ENCODE measurements around the gene TRMT1.

TRMT1 gene

DNA sequence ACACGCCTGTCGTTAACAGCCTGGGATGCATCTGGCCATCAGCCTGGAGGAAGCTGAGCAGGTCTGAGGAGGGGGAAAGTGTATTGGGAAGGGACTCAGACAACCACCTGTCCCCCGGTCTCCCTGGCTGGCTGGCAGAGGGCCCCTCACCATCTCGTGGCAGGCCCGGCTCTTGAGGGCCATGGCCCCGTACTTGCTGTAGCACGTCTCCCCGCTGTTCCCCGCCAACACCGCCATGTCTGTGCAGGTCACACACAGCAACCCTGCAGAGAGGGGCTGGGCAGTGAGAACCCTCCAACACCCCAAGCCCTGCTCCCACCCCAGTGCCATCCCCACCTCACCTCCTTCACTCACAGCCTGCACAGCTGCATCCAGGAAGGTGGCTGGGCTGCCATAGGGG is 4.0 kb downstream of the TRMT1 start:
- DNase-seq (ENCODE audit: extremely low read depth, low read depth) = no peak
- TF ChIP-seq, protein P1, sequence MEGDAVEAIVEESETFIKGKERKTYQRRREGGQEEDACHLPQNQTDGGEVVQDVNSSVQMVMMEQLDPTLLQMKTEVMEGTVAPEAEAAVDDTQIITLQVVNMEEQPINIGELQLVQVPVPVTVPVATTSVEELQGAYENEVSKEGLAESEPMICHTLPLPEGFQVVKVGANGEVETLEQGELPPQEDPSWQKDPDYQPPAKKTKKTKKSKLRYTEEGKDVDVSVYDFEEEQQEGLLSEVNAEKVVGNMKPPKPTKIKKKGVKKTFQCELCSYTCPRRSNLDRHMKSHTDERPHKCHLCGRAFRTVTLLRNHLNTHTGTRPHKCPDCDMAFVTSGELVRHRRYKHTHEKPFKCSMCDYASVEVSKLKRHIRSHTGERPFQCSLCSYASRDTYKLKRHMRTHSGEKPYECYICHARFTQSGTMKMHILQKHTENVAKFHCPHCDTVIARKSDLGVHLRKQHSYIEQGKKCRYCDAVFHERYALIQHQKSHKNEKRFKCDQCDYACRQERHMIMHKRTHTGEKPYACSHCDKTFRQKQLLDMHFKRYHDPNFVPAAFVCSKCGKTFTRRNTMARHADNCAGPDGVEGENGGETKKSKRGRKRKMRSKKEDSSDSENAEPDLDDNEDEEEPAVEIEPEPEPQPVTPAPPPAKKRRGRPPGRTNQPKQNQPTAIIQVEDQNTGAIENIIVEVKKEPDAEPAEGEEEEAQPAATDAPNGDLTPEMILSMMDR (IDR thresholded peaks at IDR 0.05; ENCODE audit: low read depth, low read length) = no peak

DNA sequence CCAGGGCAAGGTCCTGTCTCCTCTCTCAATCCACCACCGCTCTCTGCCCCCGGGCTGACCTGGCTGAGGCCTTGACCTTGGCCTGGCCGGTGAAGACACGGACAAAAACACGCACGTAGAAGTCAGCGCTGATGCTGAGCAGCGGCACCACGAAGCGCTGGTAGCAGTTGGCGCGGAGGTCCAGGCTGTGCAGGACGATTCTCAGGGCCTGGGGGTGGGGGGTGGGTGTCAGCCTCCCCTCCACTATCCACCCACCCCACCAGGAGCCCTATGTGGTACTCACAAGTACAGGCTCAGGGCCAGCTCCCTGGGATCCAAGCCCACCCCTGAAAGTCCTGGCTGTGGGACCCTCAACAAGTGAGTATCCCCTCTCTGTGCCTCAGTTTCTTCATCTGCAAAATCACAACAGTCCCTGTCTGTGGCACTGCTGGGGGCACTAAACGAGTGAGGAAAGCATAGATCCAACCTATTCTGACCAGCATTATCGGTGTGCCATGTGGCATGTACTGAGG is 6.4 kb downstream of the TRMT1 start:
- no peak for DNase-seq (ENCODE audit: extremely low read depth, low read depth)
- TF ChIP-seq, protein P1 (IDR thresholded peaks at IDR 0.05; ENCODE audit: low read depth, low read length) = no peak

DNA sequence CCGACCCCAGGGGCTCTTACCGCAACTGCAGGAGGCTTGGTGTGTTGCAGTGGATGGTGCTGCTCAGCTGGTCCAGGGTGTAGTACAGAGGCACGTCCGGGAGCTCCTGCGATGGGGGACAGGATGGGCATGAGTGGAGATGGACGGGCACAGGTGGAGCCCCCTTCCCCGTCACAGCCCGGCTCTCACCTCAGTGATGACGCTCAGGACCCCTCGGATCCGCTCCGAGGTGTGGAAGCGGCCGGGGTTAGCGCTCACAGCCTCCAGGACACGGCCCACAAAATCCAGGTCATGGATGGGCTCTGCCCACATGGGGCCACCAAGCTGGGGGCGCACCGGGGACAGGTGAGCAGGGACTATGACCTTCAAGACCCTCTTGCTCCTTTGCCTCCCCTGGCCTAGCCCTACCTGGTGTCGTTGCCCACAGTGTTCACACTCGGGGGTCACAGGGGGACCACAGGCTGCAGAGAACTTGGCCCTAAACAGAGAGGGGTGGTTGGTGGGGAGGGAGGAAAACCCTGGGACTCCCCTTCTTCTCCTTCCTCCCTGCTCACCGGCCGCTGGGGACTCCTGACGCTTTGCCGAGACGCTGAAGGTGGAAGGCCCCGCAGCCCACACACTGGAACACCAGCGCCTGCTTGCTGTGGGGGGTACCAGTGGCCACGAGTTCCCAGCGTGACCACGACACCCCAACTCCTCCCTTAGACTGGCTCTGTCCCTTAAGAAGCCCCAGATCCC is 7.0 kb downstream of the TRMT1 start:
- TF ChIP-seq, protein P1 (IDR thresholded peaks at IDR 0.05; ENCODE audit: low read depth, low read length) = no peak
- DNase-seq (ENCODE audit: extremely low read depth, low read depth) = no peak

DNA sequence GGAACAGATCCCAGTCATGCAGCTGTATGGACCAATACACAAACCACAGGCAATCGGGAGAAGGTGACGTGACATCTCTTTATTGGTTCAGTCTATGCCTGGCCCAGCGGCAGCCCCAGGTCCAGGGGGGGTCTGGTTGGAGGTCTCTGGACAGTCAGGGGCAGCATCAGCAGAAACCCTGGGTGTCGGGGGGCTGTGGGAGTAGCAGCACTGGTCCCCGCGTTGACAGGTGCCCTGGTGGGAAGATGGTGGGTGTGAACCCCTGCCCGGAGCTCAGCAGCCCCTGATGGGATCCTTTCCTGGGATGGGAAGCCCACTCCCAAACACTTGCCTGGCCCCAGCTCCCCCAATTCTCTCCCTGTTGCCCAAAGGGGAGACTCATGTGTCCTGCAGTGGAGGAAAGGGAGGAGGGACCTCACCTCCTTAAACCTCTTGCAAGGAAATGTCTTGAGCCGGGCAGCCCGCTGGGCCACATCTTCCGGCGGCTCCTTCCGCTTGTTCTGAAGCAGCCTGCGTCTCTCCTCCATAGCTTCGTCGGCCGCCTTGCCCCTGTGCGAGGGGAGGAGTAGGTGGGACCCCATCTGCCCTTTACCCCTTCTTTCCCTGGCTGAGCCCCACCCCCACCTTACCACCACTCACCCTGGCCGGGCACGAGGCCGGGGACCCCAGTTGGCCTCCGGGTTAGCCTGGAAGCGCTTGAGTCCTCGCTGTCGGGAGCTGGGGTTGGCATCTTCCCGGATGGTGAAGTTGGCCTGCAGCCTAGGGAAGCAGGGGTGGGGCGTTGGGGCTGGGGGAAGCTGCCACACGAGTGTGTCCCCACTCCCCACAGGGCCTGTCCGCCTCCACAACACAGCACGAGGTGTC is 11.5 kb downstream of the TRMT1 start:
- DNase-seq (ENCODE audit: extremely low read depth, low read depth) = no peak
- TF ChIP-seq, protein P1 (IDR thresholded peaks at IDR 0.05; ENCODE audit: low read depth, low read length) = no peak

DNA sequence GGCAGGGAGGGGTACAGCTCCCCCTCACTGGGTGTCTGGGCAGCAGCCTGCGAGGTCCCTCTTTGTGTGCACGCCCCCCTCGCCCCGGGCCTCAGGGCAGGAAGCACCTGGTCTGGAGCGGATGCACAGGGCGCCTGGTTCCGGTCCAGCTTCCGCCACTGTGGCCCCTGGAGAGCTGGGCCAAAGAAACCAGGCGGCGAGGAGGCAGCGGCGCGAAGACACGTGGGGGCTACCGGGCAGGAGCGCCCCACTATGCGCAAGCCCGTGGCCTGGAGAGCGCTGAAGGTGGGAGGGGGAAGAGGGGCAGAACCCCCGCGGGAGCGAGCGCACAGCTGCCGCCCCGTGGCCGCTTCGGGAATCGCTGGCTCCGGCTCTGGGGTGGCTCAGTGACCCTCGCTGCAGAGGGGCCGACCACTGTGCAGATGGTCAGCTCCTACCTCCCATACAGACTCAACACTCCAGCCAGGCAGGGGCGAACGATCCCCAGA is 12.1 kb downstream of the TRMT1 start:
- DNase-seq (ENCODE audit: extremely low read depth, low read depth) = no peak
- TF ChIP-seq, protein P1 (IDR thresholded peaks at IDR 0.05; ENCODE audit: low read depth, low read length) = peak; percentile 70

DNA sequence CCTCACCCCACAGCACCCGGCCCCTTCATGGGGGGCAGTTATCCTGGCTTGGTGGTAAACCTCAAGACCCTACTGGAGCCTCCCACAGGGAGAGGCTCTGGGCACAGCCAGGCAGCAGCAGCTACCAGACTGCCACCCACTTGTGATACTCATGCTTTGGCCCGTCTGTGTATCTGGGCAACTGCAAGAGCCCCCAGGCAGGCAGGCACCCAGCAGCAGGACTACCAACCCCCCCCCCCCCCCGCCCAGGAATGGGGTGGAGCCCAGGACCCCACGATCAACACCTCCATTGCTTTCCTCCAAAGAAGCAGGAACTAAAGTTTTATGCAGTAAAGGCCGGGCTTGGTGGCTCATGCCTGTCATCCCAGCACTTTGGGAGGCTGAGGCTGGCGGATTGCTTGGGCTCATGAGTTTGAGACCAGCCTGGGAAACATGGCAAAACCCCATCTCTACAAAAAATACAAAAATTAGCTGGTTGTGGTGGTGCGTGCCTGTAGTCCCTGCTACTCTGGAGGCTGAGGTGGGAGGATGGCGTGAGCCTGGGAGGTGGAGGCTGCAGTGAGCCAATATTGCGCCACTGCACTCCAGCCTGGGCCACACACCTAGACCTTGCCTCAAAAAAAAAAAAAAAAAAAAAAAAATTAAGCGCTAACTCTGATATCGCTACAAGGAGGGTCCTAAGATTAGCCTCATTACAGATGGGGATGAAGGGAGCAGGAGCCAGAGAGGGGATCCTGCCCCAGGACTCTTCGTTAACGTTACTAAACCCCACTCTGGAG is 12.8 kb downstream of the TRMT1 start:
- TF ChIP-seq, protein P1 (IDR thresholded peaks at IDR 0.05; ENCODE audit: low read depth, low read length) = no peak
- no peak for DNase-seq (ENCODE audit: extremely low read depth, low read depth)
